IMR-90 (cell line): ENCODE data around the gene TMF1. TPM values are rescaled to one million over a fixed set of nuclear protein-coding genes. Genes with fewer than 3 reads are reported as not detected.

Experiments used
- ATAC-seq: fragments of 200-7000 bp; cut with Tn5 transposase; 2 replicates; pipeline ENCODE4 v1.9.1; 2020; ENCODE audit warnings: low read depth, mild to moderate bottlenecking, moderate library complexity
- BruUV-seq: library from RNA; stranded (reverse); fragments of 400-500 nt; replicated peaks from 2 replicates; lab custom pipeline; 2021; lab: Mats Ljungman, UMichigan
- CTCF ChIA-PET: fragments of 300-600 bp; formaldehyde crosslinking; extraction: SDS; loops from one replicate; lab custom pipeline; 2021; ENCODE audit warnings: antibody characterized with exemption; lab: Yijun Ruan, JAX
- POLR2A ChIA-PET: fragments of 300-600 bp; sonication (Branson Sonifier 250); formaldehyde crosslinking; loops from one replicate; lab custom pipeline; 2022; ENCODE audit warnings: antibody characterized with exemption; ENCODE audit not compliant: unreplicated experiment; lab: Charles Lee
- DNase-seq: peaks from one replicate; pipeline ENCODE4 v3.0.0; 2013
- H2AFZ ChIP-seq: replicated peaks from 2 replicates; pipeline ENCODE3; 2013; ENCODE audit warnings: low read length, mild to moderate bottlenecking; ENCODE audit not compliant: poor library complexity
- H2AK5ac ChIP-seq: 2 replicates; pipeline ENCODE4 v1.6.1; 2013; ENCODE audit warnings: low read depth, low read length, inconsistent platforms
- H2AK9ac ChIP-seq: replicated peaks from 2 replicates; pipeline ENCODE3; 2013; ENCODE audit warnings: mild to moderate bottlenecking, low read depth, low read length, moderate library complexity; ENCODE audit not compliant: poor library complexity
- H2BK120ac ChIP-seq: 2 replicates; pipeline ENCODE4 v1.6.1; 2013; ENCODE audit warnings: low read depth, low read length, inconsistent platforms
- H2BK15ac ChIP-seq: 3 replicates; pipeline ENCODE4 v1.6.1; 2013; ENCODE audit warnings: low read depth, low read length, inconsistent platforms
- H2BK20ac ChIP-seq: 2 replicates; pipeline ENCODE4 v1.6.1; 2013; ENCODE audit warnings: low read depth, mild to moderate bottlenecking, inconsistent platforms, low read length, moderate library complexity
- H2BK5ac ChIP-seq: 2 replicates; pipeline ENCODE4 v1.6.1; 2013; ENCODE audit warnings: mild to moderate bottlenecking, low read depth, low read length, inconsistent platforms; ENCODE audit not compliant: poor library complexity, severe bottlenecking
- H3K14ac ChIP-seq: replicated peaks from 2 replicates; pipeline ENCODE4 v1.6.1; 2013; ENCODE audit warnings: low read depth, low read length, inconsistent platforms
- H3K18ac ChIP-seq: 2 replicates; pipeline ENCODE4 v1.6.1; 2013; ENCODE audit warnings: low read depth, low read length, control low read depth
- H3K23ac ChIP-seq: 2 replicates; pipeline ENCODE4 v1.6.1; 2013; ENCODE audit warnings: low read depth, low read length, inconsistent platforms
- H3K27ac ChIP-seq: 2 replicates; pipeline ENCODE4 v1.5.1; 2013; ENCODE audit warnings: mild to moderate bottlenecking, control low read depth, low read length; ENCODE audit not compliant: insufficient read depth
- H3K27me3 ChIP-seq: 2 replicates; pipeline ENCODE4 v1.6.1; 2013; ENCODE audit warnings: low read length; ENCODE audit not compliant: control insufficient read depth, insufficient read depth
- H3K36me3 ChIP-seq: 2 replicates; pipeline ENCODE4 v1.6.1; 2013; ENCODE audit warnings: low read length, mixed read lengths; ENCODE audit not compliant: control insufficient read depth, insufficient read depth
- H3K4ac ChIP-seq: 2 replicates; pipeline ENCODE4 v1.6.1; 2013; ENCODE audit warnings: low read depth, low read length, inconsistent platforms
- H3K4me1 ChIP-seq: 2 replicates; pipeline ENCODE4 v1.6.1; 2013; ENCODE audit warnings: low read length, mixed read lengths; ENCODE audit not compliant: control insufficient read depth, insufficient read depth
- H3K4me2 ChIP-seq: 2 replicates; pipeline ENCODE4 v1.6.1; 2013; ENCODE audit warnings: low read depth, mild to moderate bottlenecking, control low read depth, low read length, moderate library complexity
- H3K4me3 ChIP-seq: 2 replicates; pipeline ENCODE4 v1.5.1; 2013; ENCODE audit warnings: low read depth, mild to moderate bottlenecking, control low read depth, low read length, moderate library complexity; ENCODE audit not compliant: insufficient read depth
- H3K56ac ChIP-seq: 2 replicates; pipeline ENCODE4 v1.6.1; 2013; ENCODE audit warnings: low read length, inconsistent platforms; ENCODE audit not compliant: insufficient read depth; ENCODE audit errors: extremely low read depth
- H3K79me1 ChIP-seq, 2 experiments: 2 replicates each; pipeline ENCODE4 v1.6.1; 2013; ENCODE audit warnings: low read length in 2 of 2, inconsistent platforms in 1 of 2, low read depth in 1 of 2
- H3K9ac ChIP-seq: 2 replicates; pipeline ENCODE4 v1.6.1; 2013; ENCODE audit warnings: low read depth, low read length, control low read depth
- H3K9me1 ChIP-seq: 2 replicates; pipeline ENCODE4 v1.6.1; 2013; ENCODE audit warnings: low read length, inconsistent platforms; ENCODE audit not compliant: insufficient read depth
- H3K9me3 ChIP-seq: 2 replicates; pipeline ENCODE4 v1.6.1; 2013; ENCODE audit warnings: low read length; ENCODE audit not compliant: control insufficient read depth, insufficient read depth
- H4K20me1 ChIP-seq: 2 replicates; pipeline ENCODE4 v1.6.1; 2013; ENCODE audit warnings: low read length, inconsistent platforms; ENCODE audit not compliant: insufficient read depth
- H4K5ac ChIP-seq: 2 replicates; pipeline ENCODE4 v1.6.1; 2013; ENCODE audit warnings: mild to moderate bottlenecking, low read depth, low read length, control low read depth
- H4K8ac ChIP-seq, 2 experiments: 2 replicates each; pipeline ENCODE4 v1.6.1; 2013; ENCODE audit warnings: low read depth in 2 of 2, low read length in 2 of 2, control low read depth in 1 of 2, inconsistent platforms in 1 of 2
- H4K91ac ChIP-seq: 2 replicates; pipeline ENCODE4 v1.6.1; 2013; ENCODE audit warnings: low read depth, low read length, inconsistent platforms; ENCODE audit not compliant: insufficient read depth
- BHLHE40 ChIP-seq: fragments of 150-350 bp; IDR thresholded peaks from 2 replicates; pipeline ENCODE4 v1.6.1; 2016; ENCODE audit warnings: mild to moderate bottlenecking, low read depth, low read length
- CEBPB ChIP-seq: IDR thresholded peaks from 2 replicates; pipeline ENCODE4 v1.6.1; 2012; ENCODE audit warnings: low read depth, low read length, improper control_type of control experiment
- CHD1 ChIP-seq: IDR thresholded peaks from 2 replicates; pipeline ENCODE4 v1.6.1; 2012; ENCODE audit warnings: low read depth, low read length, improper control_type of control experiment
- MAZ ChIP-seq: IDR thresholded peaks from 2 replicates; pipeline ENCODE4 v1.6.1; 2012; ENCODE audit warnings: low read depth, mild to moderate bottlenecking, low read length, improper control_type of control experiment, moderate library complexity, borderline replicate concordance
- MXI1 ChIP-seq: IDR thresholded peaks from 2 replicates; pipeline ENCODE4 v1.6.1; 2012; ENCODE audit warnings: low read depth, mild to moderate bottlenecking, low read length, moderate library complexity, borderline replicate concordance
- NFE2L2 ChIP-seq: fragments of 150-350 bp; IDR thresholded peaks from 2 replicates; pipeline ENCODE4 v1.6.1; 2016; ENCODE audit warnings: low read depth, mild to moderate bottlenecking, low read length
- RFX5 ChIP-seq: IDR thresholded peaks from 2 replicates; pipeline ENCODE4 v1.8.0; 2012; ENCODE audit warnings: low read depth, mild to moderate bottlenecking, low read length, moderate library complexity
- SMC3 ChIP-seq: fragments of 150-350 bp; IDR thresholded peaks from 2 replicates; pipeline ENCODE4 v1.6.1; 2016; ENCODE audit warnings: low read depth, mild to moderate bottlenecking, antibody characterized with exemption, low read length, moderate library complexity
- WGBS, 2 experiments: methylation state at CpG; one replicate each; pipeline versions ENCODE4 v1.1.5 to v1.1.7; 2013; ENCODE audit warnings: missing lambda C conversion rate in 2 of 2; ENCODE audit not compliant: insufficient read length in 1 of 2; ENCODE audit errors: extremely low coverage in 2 of 2; 5-methylcytosine and 5-hydroxymethylcytosine counted together
- dilution Hi-C: fragments of 300-500 bp; cut with HindIII; formaldehyde crosslinking; loops from one replicate; pipeline ENCODE4 v1.14.3; 2018; ENCODE audit warnings: low sequenced_read_pairs; ENCODE audit not compliant: unreplicated experiment
- in situ Hi-C: fragments of 300-500 bp; cut with MboI; formaldehyde crosslinking; loops from 3 replicates; pipeline ENCODE4 v1.14.3; 2019; ENCODE audit warnings: low sequenced_read_pairs, inconsistent platforms, mixed read lengths
- intact Hi-C: fragments of 100-400 bp; cut with micrococcal nuclease; formaldehyde crosslinking; loops from 2 replicates; pipeline ENCODE4 v1.10.0; 2022
- polyA plus RNA-seq, 3 experiments: library from polyadenylated mRNA; depleted of rRNA; stranded (reverse); fragments of >200 nt; gene quantifications; 2 replicates each; pipeline ENCODE4 v1.2.3, GENCODE V29; 2012; ENCODE audit warnings: low replicate concordance in 1 of 3
- total RNA-seq: library from RNA; depleted of rRNA; stranded (reverse); fragments of >200 nt; gene quantifications from 2 replicates; pipeline ENCODE4 v1.2.3, GENCODE V29; 2012

The TMF1 gene
- total and polyA plus RNA-seq, 2 of the 4 experiments (the other 2 are of a cell fraction): 12.4 to 39.1 TPM

DNA sequence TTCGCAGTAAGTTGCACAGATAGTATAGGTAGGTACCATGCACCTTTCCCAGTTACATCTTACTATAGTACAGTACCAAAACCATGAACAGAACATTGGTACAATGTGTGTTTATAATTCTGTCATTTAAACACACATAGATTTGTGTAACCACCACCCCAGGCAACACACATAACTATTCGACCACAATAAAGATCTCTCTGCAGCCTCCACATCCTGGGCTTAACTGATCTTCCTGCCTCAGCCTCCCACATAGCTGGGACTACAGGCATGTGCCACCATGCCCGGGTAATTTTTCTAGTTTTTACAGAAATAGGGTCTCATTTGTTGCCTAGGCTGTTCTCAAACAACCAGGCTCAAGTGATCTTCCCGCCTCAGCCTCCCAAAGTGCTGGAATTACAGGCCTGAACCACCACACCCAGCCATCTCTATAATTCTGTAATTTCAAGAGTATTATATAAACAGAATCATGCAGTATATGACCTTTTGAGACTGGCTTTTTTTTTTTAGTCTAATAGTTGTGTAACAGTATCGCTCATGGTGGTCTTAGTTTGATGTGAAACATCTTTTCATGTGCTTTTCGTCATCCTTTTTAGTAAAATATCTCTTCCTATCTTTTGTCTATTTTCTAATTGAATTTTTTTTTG is 13.3 kb upstream of the TMF1 start:
- Histone ChIP-seq H4K8ac (no peak overlapping the region), H2BK20ac (no peak overlapping the region), H3K36me3 (peaks cover 22% of the 10 kb centered on the region), H3K79me1 (peaks cover 10 to 12% of the 10 kb centered on the region in 2 experiments; a peak in 3 of 4 replicates), H4K5ac (no peak overlapping the region), H2BK120ac (no peak overlapping the region), H2AK5ac (no peak overlapping the region), H2AFZ (no peak overlapping the region), H3K4me3 (no peak overlapping the region), H3K9me1 (peaks cover 4% of the 10 kb centered on the region; the same call in 1 of the 2 replicates), H3K9me3 (no peaks in the 10 kb centered on the region), H3K27me3 (no peaks in the 10 kb centered on the region), H3K18ac (no peak overlapping the region), H4K91ac (no peak overlapping the region), H3K14ac (no peak overlapping the region), H3K27ac (no peak overlapping the region), H2BK15ac (no peak overlapping the region), H4K20me1 (no peaks in the 10 kb centered on the region), H2AK9ac (no peak overlapping the region), H3K9ac (no peak overlapping the region), H3K4ac (no peak overlapping the region), H3K56ac (no peak overlapping the region), H2BK5ac (no peak overlapping the region), H3K4me2 (no peak overlapping the region), H3K23ac (no peak overlapping the region), H3K4me1 (0 out of 2 replicates have a peak, but pooled peaks cover 2% of the 10 kb centered on the region)
- CTCF ChIA-PET: interaction anchor here (0.6 kb wide), 1 partner anchor 89 kb away, joined by 3 read pairs; no protein-coding TSS in a partner anchor
- DNase-seq (no peak), ATAC-seq (no peak)
- no CpG with 5 or more reads among the region's 6 CpGs for WGBS, 2 experiments
- in situ Hi-C loops: no loop called here
- TF ChIP-seq NFE2L2: no peak
- no peak for TF ChIP-seq RFX5
- no peak for TF ChIP-seq BHLHE40
- TF ChIP-seq SMC3: no peak
- no peak for TF ChIP-seq CHD1
- no peak for TF ChIP-seq CEBPB
- no peak for TF ChIP-seq MAZ
- TF ChIP-seq MXI1: no peak
- intact Hi-C loops: no loop called here
- POLR2A ChIA-PET: no interaction called here
- dilution Hi-C loops: no loop called here
- BruUV-seq: no TSS peak
